HEK293 (cell line): Measurements from ENCODE around the gene KRT36.

ENCODE experiments used
- CTCF ChIA-PET: fragments of 350-600 bp; formaldehyde crosslinking; extraction: SDS; loops from one replicate; lab custom pipeline; 2021; ENCODE audit warnings: antibody characterized with exemption; lab: Yijun Ruan, JAX
- POLR2A ChIA-PET: fragments of 300-600 bp; formaldehyde crosslinking; extraction: SDS; loops from one replicate; lab custom pipeline; 2020; ENCODE audit warnings: antibody characterized with exemption, inconsistent platforms; lab: Yijun Ruan, JAX
- H3K27ac ChIP-seq: fragments of 200-500 bp; sonication (Bioruptor generic); 2 replicates; pipeline ENCODE4 v1.5.1; 2014; ENCODE audit warnings: low read depth, low read length, control low read depth, inconsistent platforms; ENCODE audit errors: extremely low read depth
- H3K36me3 ChIP-seq, 2 experiments: fragments of 200-500 bp in 1 of 2; sonication (Bioruptor generic) in 1 of 2; 1 replicate in 1 of 2; 2 replicates in 1 of 2; pipeline ENCODE4 v1.5.1; 2014 to 2017; ENCODE audit warnings: inconsistent platforms in 2 of 2, low read length in 2 of 2; ENCODE audit not compliant: control insufficient read depth in 2 of 2, insufficient read depth in 1 of 2
- H3K4me1 ChIP-seq: fragments of 200-500 bp; sonication (Bioruptor generic); 2 replicates; pipeline ENCODE4 v1.5.1; 2014; ENCODE audit warnings: mild to moderate bottlenecking, low read length, inconsistent platforms; ENCODE audit not compliant: control insufficient read depth, insufficient read depth
- H3K4me3 ChIP-seq: 2 replicates; pipeline ENCODE4 v1.5.1; 2011; ENCODE audit warnings: low read depth, mild to moderate bottlenecking, control low read depth, low read length, moderate library complexity
- H3K9me3 ChIP-seq: fragments of 200-500 bp; sonication (Bioruptor generic); 2 replicates; pipeline ENCODE4 v1.5.1; 2014; ENCODE audit warnings: low read depth, low read length, inconsistent platforms; ENCODE audit not compliant: control insufficient read depth, insufficient read depth
- IKZF3 ChIP-seq: fragments of 450-650 bp; IDR thresholded peaks from 2 replicates; pipeline ENCODE4 v1.5.0; 2018; ENCODE audit warnings: missing biosample characterization, mild to moderate bottlenecking, missing genetic modification characterization, moderate library complexity
- KLF10 ChIP-seq: fragments of 450-650 bp; IDR thresholded peaks from 2 replicates; pipeline ENCODE4 v1.5.1; 2018; ENCODE audit warnings: missing biosample characterization, mild to moderate bottlenecking, missing genetic modification characterization
- SETDB1 ChIP-seq: IDR thresholded peaks from one replicate; pipeline ENCODE4 v1.6.1; 2017; ENCODE audit warnings: mild to moderate bottlenecking, low read length, moderate library complexity, mixed read lengths; ENCODE audit not compliant: insufficient read length
- ZBTB20 ChIP-seq: fragments of 450-650 bp; formaldehyde crosslinking; IDR thresholded peaks from 2 replicates; pipeline ENCODE4 v1.5.1; 2016; ENCODE audit warnings: missing biosample characterization, missing genetic modification characterization
- ZBTB8A ChIP-seq: fragments of 450-650 bp; formaldehyde crosslinking; IDR thresholded peaks from 2 replicates; pipeline ENCODE4 v1.5.1; 2016; ENCODE audit warnings: missing biosample characterization, missing genetic modification characterization
- ZEB2 ChIP-seq: fragments of 450-650 bp; formaldehyde crosslinking; IDR thresholded peaks from 2 replicates; pipeline ENCODE4 v1.5.1; 2016; ENCODE audit warnings: missing biosample characterization, missing genetic modification characterization
- ZFHX2 ChIP-seq: fragments of 450-650 bp; formaldehyde crosslinking; conservative IDR thresholded peaks from 2 replicates; pipeline ENCODE4 v1.5.1; 2016; ENCODE audit warnings: missing biosample characterization, missing genetic modification characterization
- ZNF155 ChIP-seq: fragments of 450-650 bp; formaldehyde crosslinking; IDR thresholded peaks from 2 replicates; pipeline ENCODE4 v1.5.1; 2016; ENCODE audit warnings: missing biosample characterization, missing genetic modification characterization
- ZNF157 ChIP-seq: fragments of 450-650 bp; formaldehyde crosslinking; IDR thresholded peaks from 2 replicates; pipeline ENCODE4 v1.5.1; 2016; ENCODE audit warnings: missing biosample characterization, missing genetic modification characterization
- ZNF184 ChIP-seq: fragments of 450-650 bp; IDR thresholded peaks from 2 replicates; pipeline ENCODE4 v1.5.1; 2018; ENCODE audit warnings: missing biosample characterization, mild to moderate bottlenecking, missing genetic modification characterization
- ZNF248 ChIP-seq: fragments of 450-650 bp; formaldehyde crosslinking; IDR thresholded peaks from 2 replicates; pipeline ENCODE4 v1.5.1; 2017; ENCODE audit warnings: missing biosample characterization, missing genetic modification characterization
- ZNF391 ChIP-seq: fragments of 450-650 bp; formaldehyde crosslinking; IDR thresholded peaks from 2 replicates; pipeline ENCODE4 v1.5.1; 2016; ENCODE audit warnings: low read depth, missing biosample characterization, missing genetic modification characterization, borderline replicate concordance
- ZNF510 ChIP-seq: fragments of 450-650 bp; formaldehyde crosslinking; IDR thresholded peaks from 2 replicates; pipeline ENCODE4 v1.5.1; 2018; ENCODE audit warnings: mild to moderate bottlenecking, missing genetic modification characterization, missing biosample characterization; ENCODE audit not compliant: insufficient replicate concordance
- ZSCAN23 ChIP-seq: fragments of 450-650 bp; formaldehyde crosslinking; IDR thresholded peaks from 2 replicates; pipeline ENCODE4 v1.5.1; 2016; ENCODE audit warnings: missing biosample characterization, missing genetic modification characterization
- TF ChIP-seq, protein P1 (sequence below): fragments of 450-650 bp; formaldehyde crosslinking; IDR thresholded peaks from 2 replicates; pipeline ENCODE4 v1.5.1; 2016; ENCODE audit warnings: missing biosample characterization, missing genetic modification characterization, low read depth
- TF ChIP-seq, protein P2 (sequence below): fragments of 450-650 bp; formaldehyde crosslinking; IDR thresholded peaks from 2 replicates; pipeline ENCODE4 v1.5.1; 2016; ENCODE audit warnings: missing biosample characterization, missing genetic modification characterization
- TF ChIP-seq, protein P3 (sequence below): fragments of 450-650 bp; formaldehyde crosslinking; IDR thresholded peaks from 2 replicates; pipeline ENCODE4 v1.5.1; 2016; ENCODE audit warnings: missing biosample characterization, missing genetic modification characterization

The KRT36 gene

DNA sequence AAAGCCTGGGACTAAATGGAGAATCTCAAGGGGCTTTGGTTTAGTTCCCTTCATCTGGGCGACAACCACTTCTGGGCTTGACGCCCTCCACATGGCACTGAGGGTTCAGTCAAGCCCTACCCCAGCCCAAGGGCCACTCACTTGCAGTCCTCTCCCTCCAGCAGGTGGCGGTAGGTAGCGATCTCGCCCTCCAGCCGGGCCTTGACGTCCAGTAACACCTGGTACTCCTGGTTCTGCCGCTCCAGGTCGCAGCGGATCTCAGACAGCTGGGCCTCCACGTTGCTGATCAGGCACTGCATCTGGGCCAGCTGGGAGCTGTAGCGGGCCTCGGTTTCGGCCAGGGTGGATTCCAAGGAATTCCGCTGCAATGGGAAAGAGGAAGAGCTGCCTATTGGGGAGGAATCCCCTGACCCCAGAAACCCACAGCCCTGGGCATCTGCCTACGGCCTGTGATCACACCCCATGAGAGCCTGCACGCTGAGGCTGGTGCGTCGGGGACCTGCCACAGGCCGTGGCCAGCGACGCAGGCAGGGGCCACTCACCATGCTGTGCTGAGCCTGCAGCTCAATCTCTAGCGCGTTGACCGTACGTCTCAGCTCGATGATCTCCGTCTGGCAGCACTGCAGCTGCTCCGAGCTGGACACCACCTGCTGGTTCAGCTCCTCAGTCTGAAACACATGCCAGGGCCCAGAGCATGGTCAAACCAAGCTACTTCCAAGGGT lies 2.7 kb downstream of the KRT36 start:
- TF ChIP-seq ZNF157 (tag by site-specific recombination) = no peak
- TF ChIP-seq, protein P1, sequence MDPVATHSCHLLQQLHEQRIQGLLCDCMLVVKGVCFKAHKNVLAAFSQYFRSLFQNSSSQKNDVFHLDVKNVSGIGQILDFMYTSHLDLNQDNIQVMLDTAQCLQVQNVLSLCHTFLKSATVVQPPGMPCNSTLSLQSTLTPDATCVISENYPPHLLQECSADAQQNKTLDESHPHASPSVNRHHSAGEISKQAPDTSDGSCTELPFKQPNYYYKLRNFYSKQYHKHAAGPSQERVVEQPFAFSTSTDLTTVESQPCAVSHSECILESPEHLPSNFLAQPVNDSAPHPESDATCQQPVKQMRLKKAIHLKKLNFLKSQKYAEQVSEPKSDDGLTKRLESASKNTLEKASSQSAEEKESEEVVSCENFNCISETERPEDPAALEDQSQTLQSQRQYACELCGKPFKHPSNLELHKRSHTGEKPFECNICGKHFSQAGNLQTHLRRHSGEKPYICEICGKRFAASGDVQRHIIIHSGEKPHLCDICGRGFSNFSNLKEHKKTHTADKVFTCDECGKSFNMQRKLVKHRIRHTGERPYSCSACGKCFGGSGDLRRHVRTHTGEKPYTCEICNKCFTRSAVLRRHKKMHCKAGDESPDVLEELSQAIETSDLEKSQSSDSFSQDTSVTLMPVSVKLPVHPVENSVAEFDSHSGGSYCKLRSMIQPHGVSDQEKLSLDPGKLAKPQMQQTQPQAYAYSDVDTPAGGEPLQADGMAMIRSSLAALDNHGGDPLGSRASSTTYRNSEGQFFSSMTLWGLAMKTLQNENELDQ (tag by site-specific recombination) = no peak
- TF ChIP-seq ZNF510 (tag by site-specific recombination) = no peak
- TF ChIP-seq ZEB2 (tag by site-specific recombination) = no peak
- TF ChIP-seq ZBTB8A (tag by site-specific recombination) = peak; percentile 26; the same call in 1 of the 2 replicates
- TF ChIP-seq KLF10 = no peak
- no peak for TF ChIP-seq ZNF391
- TF ChIP-seq, protein P2, sequence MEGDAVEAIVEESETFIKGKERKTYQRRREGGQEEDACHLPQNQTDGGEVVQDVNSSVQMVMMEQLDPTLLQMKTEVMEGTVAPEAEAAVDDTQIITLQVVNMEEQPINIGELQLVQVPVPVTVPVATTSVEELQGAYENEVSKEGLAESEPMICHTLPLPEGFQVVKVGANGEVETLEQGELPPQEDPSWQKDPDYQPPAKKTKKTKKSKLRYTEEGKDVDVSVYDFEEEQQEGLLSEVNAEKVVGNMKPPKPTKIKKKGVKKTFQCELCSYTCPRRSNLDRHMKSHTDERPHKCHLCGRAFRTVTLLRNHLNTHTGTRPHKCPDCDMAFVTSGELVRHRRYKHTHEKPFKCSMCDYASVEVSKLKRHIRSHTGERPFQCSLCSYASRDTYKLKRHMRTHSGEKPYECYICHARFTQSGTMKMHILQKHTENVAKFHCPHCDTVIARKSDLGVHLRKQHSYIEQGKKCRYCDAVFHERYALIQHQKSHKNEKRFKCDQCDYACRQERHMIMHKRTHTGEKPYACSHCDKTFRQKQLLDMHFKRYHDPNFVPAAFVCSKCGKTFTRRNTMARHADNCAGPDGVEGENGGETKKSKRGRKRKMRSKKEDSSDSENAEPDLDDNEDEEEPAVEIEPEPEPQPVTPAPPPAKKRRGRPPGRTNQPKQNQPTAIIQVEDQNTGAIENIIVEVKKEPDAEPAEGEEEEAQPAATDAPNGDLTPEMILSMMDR (tag by site-specific recombination) = 0 out of 2 replicates have a peak, but pooled peaks have one; percentile 17
- no peak for TF ChIP-seq ZNF248
- no peak for TF ChIP-seq ZSCAN23 (tag by site-specific recombination)
- TF ChIP-seq, all 188 proteins: peak for 2
- Histone ChIP-seq H3K36me3 (no peaks in the 10 kb centered on the region), H3K4me3 (no peak overlapping the region), H3K9me3 (no peaks in the 10 kb centered on the region), H3K4me1 (no peaks in the 10 kb centered on the region), H3K27ac (no peak overlapping the region)
- ChIA-PET CTCF (interaction anchor here (0.6 to 6.1 kb wide), 11 partner anchors 8 to 574 kb away, joined by 3 to 39 read pairs (median 4); no protein-coding TSS in a partner anchor), POLR2A (no interaction called here)

DNA sequence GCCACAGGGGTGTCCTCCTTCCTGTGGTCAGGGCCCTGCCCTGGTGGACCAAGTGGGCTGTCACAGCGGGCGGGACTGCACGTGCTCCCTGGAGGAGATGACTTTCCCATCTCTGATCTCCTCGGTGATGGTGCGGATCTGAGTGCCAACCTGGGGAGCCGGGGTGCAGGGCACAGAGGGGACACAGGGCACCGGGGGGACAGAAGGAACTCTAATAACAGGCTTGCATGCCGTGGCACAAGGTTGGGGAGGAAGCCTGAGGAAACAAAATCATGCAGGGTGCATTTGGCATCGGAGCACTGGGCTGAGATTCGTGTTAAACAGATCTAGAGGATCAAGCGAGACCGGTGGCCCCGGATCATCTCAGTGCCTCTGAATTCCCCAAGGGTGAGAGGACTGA lies 3.4 kb downstream of the KRT36 start:
- Histone ChIP-seq H3K36me3 (no peaks in the 10 kb centered on the region), H3K27ac (no peak overlapping the region), H3K4me1 (no peaks in the 10 kb centered on the region), H3K4me3 (no peak overlapping the region), H3K9me3 (no peaks in the 10 kb centered on the region)
- TF ChIP-seq IKZF3 (tag by site-specific recombination) = no peak
- TF ChIP-seq ZFHX2 = no peak
- TF ChIP-seq SETDB1 = no peak
- no peak for TF ChIP-seq ZNF184 (tag by site-specific recombination)
- CTCF ChIA-PET = interaction anchor here (0.7 to 6.1 kb wide), 6 partner anchors 9 to 573 kb away, joined by 3 to 39 read pairs (median 4); no protein-coding TSS in a partner anchor
- POLR2A ChIA-PET = no interaction called here

DNA sequence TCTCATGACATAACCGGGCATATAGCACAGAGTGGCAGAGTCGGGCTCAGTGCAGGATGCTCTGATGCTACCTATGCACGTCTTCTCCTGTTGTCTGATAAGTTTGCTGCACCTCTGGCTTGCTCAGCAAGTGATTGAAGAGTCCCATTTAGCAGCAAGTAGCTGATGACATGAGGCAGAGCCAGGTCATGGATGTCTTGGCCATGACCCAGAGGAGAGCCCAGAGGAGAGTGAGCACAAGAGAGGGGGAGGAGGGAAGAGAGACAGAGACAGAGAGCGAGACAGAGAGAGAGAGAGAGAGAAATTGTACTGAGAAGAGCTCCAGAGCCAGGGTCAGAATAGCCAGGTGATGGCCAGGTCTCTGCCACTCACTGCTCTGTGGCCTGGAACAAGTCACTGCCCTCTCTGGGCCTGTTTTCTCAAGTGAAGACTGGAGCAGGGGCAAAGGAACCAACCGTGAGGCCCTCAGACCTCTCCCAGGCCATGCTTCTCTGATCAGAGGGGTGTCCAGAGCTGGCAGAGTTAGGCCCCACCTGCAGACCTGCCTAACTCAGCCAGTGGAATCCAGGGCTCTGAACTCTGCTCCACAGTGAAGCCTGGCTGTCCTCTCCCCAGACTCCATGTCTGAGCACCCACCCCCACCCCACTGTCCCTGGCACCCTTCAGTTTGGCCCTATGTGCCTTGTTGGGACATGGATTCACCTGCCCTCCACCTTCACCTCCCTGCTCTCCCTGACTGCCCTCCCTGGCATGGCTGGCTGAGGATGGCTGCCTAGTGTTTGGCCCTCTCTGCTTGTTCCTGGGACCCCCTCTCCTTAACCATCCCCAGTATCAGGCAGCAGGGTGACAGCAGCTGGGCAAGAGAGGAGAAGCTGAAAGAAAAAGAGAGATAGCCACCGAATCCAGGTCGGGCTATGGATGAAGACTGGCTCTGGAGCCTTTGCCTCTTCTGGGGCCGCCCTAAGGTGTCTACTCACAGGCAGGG lies 4.5 kb downstream of the KRT36 start:
- POLR2A ChIA-PET = no interaction called here
- CTCF ChIA-PET = interaction anchor here (0.5 to 6.1 kb wide), 7 partner anchors 15 to 178 kb away, joined by 3 to 39 read pairs (median 3); no protein-coding TSS in a partner anchor
- 0 out of 2 replicates have a peak, but pooled peaks have one; percentile 20 for TF ChIP-seq ZBTB20 (tag by site-specific recombination)
- no peak for TF ChIP-seq ZNF155 (tag by site-specific recombination)
- TF ChIP-seq, protein P3, sequence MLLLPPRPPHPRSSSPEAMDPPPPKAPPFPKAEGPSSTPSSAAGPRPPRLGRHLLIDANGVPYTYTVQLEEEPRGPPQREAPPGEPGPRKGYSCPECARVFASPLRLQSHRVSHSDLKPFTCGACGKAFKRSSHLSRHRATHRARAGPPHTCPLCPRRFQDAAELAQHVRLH (tag by site-specific recombination) = no peak
- TF ChIP-seq, all 188 proteins: peak for 1
- no peak overlapping the region for H3K4me3 ChIP-seq
- H3K9me3 ChIP-seq = no peaks in the 10 kb centered on the region
- H3K4me1 ChIP-seq = no peaks in the 10 kb centered on the region
- no peak overlapping the region for H3K27ac ChIP-seq
- no peaks in the 10 kb centered on the region for H3K36me3 ChIP-seq
